GM23338 (cell line): ENCODE data around the gene NPAS4. TPM values are rescaled to one million over a fixed set of nuclear protein-coding genes. Genes with fewer than 3 reads are reported as not detected.

Experiments
- ATAC-seq: fragments of 200-7000 bp; cut with Tn5 transposase; 3 replicates; pipeline ENCODE4 v1.9.1; 2020
- DNase-seq: peaks from one replicate; pipeline ENCODE4 v3.0.0-alpha.2; 2015; ENCODE audit warnings: low spot score
- H2AFZ ChIP-seq: fragments of 200-600 bp; sonication (generic); 2 replicates; pipeline ENCODE4 v1.8.0; 2016; ENCODE audit warnings: antibody characterized with exemption, mild to moderate bottlenecking, moderate library complexity
- H3F3A ChIP-seq: fragments of 200-600 bp; sonication (generic); replicated peaks from 2 replicates; pipeline ENCODE4 v1.8.0; 2017; ENCODE audit warnings: antibody characterized with exemption, mixed run types, low read depth
- H3K27ac ChIP-seq: fragments of 200-600 bp; sonication (generic); 2 replicates; pipeline ENCODE4 v1.6.1; 2016; ENCODE audit warnings: low read depth
- H3K27me3 ChIP-seq: fragments of 200-600 bp; sonication (generic); 2 replicates; pipeline ENCODE4 v1.8.0; 2016; ENCODE audit warnings: mild to moderate bottlenecking, mixed run types, moderate library complexity; ENCODE audit not compliant: insufficient read depth
- H3K36me3 ChIP-seq: fragments of 200-600 bp; sonication (generic); 2 replicates; pipeline ENCODE4 v1.8.0; 2016; ENCODE audit warnings: mild to moderate bottlenecking; ENCODE audit not compliant: insufficient read depth
- H3K4me1 ChIP-seq: fragments of 200-600 bp; sonication (generic); 2 replicates; pipeline ENCODE4 v1.8.0; 2016; ENCODE audit warnings: mild to moderate bottlenecking, moderate library complexity; ENCODE audit not compliant: insufficient read depth
- H3K4me2 ChIP-seq: fragments of 200-600 bp; sonication (generic); 2 replicates; pipeline ENCODE4 v1.7.1; 2017; ENCODE audit warnings: mixed run types
- H3K4me3 ChIP-seq: fragments of 200-600 bp; sonication (generic); 2 replicates; pipeline ENCODE4 v1.6.1; 2016; ENCODE audit warnings: mixed run types
- H3K79me2 ChIP-seq: fragments of 200-600 bp; sonication (generic); replicated peaks from 2 replicates; pipeline ENCODE4 v1.8.0; 2017; ENCODE audit warnings: mild to moderate bottlenecking; ENCODE audit not compliant: insufficient read depth
- H3K9me2 ChIP-seq: fragments of 200-600 bp; sonication (generic); 2 replicates; pipeline ENCODE4 v1.8.0; 2017; ENCODE audit not compliant: insufficient read depth
- H4K20me1 ChIP-seq: fragments of 200-600 bp; sonication (generic); replicated peaks from 2 replicates; pipeline ENCODE4 v1.8.0; 2017; ENCODE audit warnings: mild to moderate bottlenecking; ENCODE audit not compliant: insufficient read depth
- H3K27ac Mint-ChIP-seq: 2 replicates; pipeline ENCODE4 v1.8.0; 2020; ENCODE audit warnings: inconsistent platforms, mild to moderate bottlenecking, moderate library complexity, mixed read lengths
- H3K27me3 Mint-ChIP-seq: 3 replicates; pipeline ENCODE4 v1.8.0; 2022; ENCODE audit warnings: low read depth, mild to moderate bottlenecking, moderate library complexity, mixed read lengths, inconsistent platforms; ENCODE audit not compliant: insufficient read depth, poor library complexity
- H3K36me3 Mint-ChIP-seq: 3 replicates; pipeline ENCODE4 v1.8.0; 2021; ENCODE audit warnings: low read depth, mild to moderate bottlenecking, inconsistent platforms, moderate library complexity, mixed read lengths
- H3K4me1 Mint-ChIP-seq: 3 replicates; pipeline ENCODE4 v1.8.0; 2020; ENCODE audit warnings: mild to moderate bottlenecking, inconsistent platforms, mixed read lengths
- H3K4me3 Mint-ChIP-seq: 3 replicates; pipeline ENCODE4 v1.8.0; 2021; ENCODE audit warnings: moderate library complexity, mild to moderate bottlenecking, inconsistent platforms, mixed read lengths
- H3K9me3 Mint-ChIP-seq: 3 replicates; pipeline ENCODE4 v1.8.0; 2020; ENCODE audit warnings: moderate library complexity, mild to moderate bottlenecking, inconsistent platforms, mixed read lengths
- CREB1 ChIP-seq: fragments of 250-450 bp; sonication (Bioruptor Pico); IDR thresholded peaks from 2 replicates; pipeline ENCODE4 v1.5.0; 2020; ENCODE audit warnings: low read depth, mild to moderate bottlenecking, moderate library complexity
- ETS1 ChIP-seq: IDR thresholded peaks from 2 replicates; pipeline ENCODE4 v1.6.1; 2016; ENCODE audit warnings: antibody characterized with exemption
- EZH2 ChIP-seq: fragments of 200-600 bp; sonication (generic); IDR thresholded peaks from one replicate; pipeline ENCODE4 v1.8.0; 2017; ENCODE audit warnings: antibody characterized with exemption, mild to moderate bottlenecking, low read depth; ENCODE audit not compliant: unreplicated experiment
- EZH2phosphoT487 ChIP-seq: fragments of 200-600 bp; sonication (generic); IDR thresholded peaks from one replicate; pipeline ENCODE4 v1.8.1; 2018; ENCODE audit warnings: antibody characterized with exemption; ENCODE audit not compliant: unreplicated experiment
- JUNB ChIP-seq: IDR thresholded peaks from one replicate; pipeline ENCODE4 v1.6.1; 2016; ENCODE audit warnings: antibody characterized with exemption; ENCODE audit not compliant: unreplicated experiment
- NANOG ChIP-seq: IDR thresholded peaks from 2 replicates; pipeline ENCODE4 v1.6.1; 2016; ENCODE audit warnings: antibody characterized with exemption, borderline replicate concordance
- POLR2AphosphoS5 ChIP-seq: IDR thresholded peaks from 2 replicates; pipeline ENCODE4 v1.6.1; 2016; ENCODE audit warnings: antibody characterized with exemption, low read depth
- STAT1 ChIP-seq: IDR thresholded peaks from one replicate; pipeline ENCODE4 v1.6.1; 2016; ENCODE audit warnings: antibody characterized with exemption; ENCODE audit not compliant: unreplicated experiment
- ZNF114 ChIP-seq: fragments of 250-450 bp; sonication (Bioruptor Pico); IDR thresholded peaks from 2 replicates; pipeline ENCODE4 v1.5.0; 2020; ENCODE audit warnings: mild to moderate bottlenecking, moderate library complexity
- ZNF331 ChIP-seq: fragments of 250-450 bp; sonication (Bioruptor Pico); IDR thresholded peaks from 2 replicates; pipeline ENCODE4 v1.5.0; 2020; ENCODE audit warnings: low read depth, mild to moderate bottlenecking, moderate library complexity
- polyA plus RNA-seq: library from polyadenylated mRNA; unstranded; fragments of >200 nt; fragmentation: Nextera tagmentation; extraction: Ambion mirVana; gene quantifications from 2 replicates; pipeline ENCODE4 v1.2.1, GENCODE V29; 2016
- total RNA-seq: library from RNA; depleted of rRNA; stranded (reverse); fragments of >200 nt; shearing (Covaris generic); gene quantifications from 2 replicates; pipeline ENCODE4 v1.2.3, GENCODE V29; 2014
- TF ChIP-seq, protein P1 (sequence below), 2 experiments: fragments of 200-600 bp in 1 of 2; sonication (generic) in 1 of 2; conservative IDR thresholded peaks; 2 replicates each; pipeline versions ENCODE4 v1.5.1 to v1.6.1; 2016 to 2017; ENCODE audit warnings: antibody characterized with exemption in 2 of 2, low read depth in 2 of 2, mild to moderate bottlenecking in 2 of 2, moderate library complexity in 1 of 2
- TF ChIP-seq, protein P2 (sequence below): fragments of 250-450 bp; sonication (Bioruptor Pico); IDR thresholded peaks from 2 replicates; pipeline ENCODE4 v1.5.0; 2020; ENCODE audit warnings: mild to moderate bottlenecking, moderate library complexity
- TF ChIP-seq, protein P3 (sequence below): IDR thresholded peaks from one replicate; pipeline ENCODE4 v1.6.1; 2018; ENCODE audit warnings: antibody characterized with exemption; ENCODE audit not compliant: unreplicated experiment

NPAS4 gene
- total and polyA plus RNA-seq, 2 experiments from 2014 or later = 0.71 to 0.97 TPM

- peak overlapping the region; percentile 86 for H3K4me2 ChIP-seq
- no peaks in the 10 kb centered on the region for H3K79me2 ChIP-seq
These were observed 44.1 kb downstream of the NPAS4 start for GRCh38 chr11:66464916-66465315.

More at GRCh38 chr11:66464916-66465315, 44.1 kb downstream of the NPAS4 start:
- Mint-ChIP-seq H3K27ac (no peak overlapping the region), H3K36me3 (peaks cover 25% of the 10 kb centered on the region), H3K4me3 (peak overlapping the region; percentile 91), H3K27me3 (peaks cover 8% of the 10 kb centered on the region), H3K4me1 (peaks cover 31% of the 10 kb centered on the region), H3K9me3 (peaks cover 31% of the 10 kb centered on the region)
- Histone ChIP-seq H3K27ac (no peak overlapping the region), H2AFZ (peak overlapping the region; percentile 75), H3K4me1 (peaks cover 31% of the 10 kb centered on the region), H4K20me1 (no peaks in the 10 kb centered on the region; the same call in none of the 2 replicates), H3K9me2 (no peaks in the 10 kb centered on the region), H3F3A (peaks cover 10% of the 10 kb centered on the region; the same call in 1 of the 2 replicates), H3K36me3 (no peaks in the 10 kb centered on the region), H3K4me3 (peak overlapping the region; percentile 81; the same call in 1 of the 2 replicates), H3K27me3 (no peaks in the 10 kb centered on the region)
- no peak for ATAC-seq
- DNase-seq = no peak
- no peak for TF ChIP-seq POLR2AphosphoS5
- TF ChIP-seq JUNB = no peak
- no peak for TF ChIP-seq ETS1
- TF ChIP-seq STAT1 = no peak
- TF ChIP-seq, protein P1, sequence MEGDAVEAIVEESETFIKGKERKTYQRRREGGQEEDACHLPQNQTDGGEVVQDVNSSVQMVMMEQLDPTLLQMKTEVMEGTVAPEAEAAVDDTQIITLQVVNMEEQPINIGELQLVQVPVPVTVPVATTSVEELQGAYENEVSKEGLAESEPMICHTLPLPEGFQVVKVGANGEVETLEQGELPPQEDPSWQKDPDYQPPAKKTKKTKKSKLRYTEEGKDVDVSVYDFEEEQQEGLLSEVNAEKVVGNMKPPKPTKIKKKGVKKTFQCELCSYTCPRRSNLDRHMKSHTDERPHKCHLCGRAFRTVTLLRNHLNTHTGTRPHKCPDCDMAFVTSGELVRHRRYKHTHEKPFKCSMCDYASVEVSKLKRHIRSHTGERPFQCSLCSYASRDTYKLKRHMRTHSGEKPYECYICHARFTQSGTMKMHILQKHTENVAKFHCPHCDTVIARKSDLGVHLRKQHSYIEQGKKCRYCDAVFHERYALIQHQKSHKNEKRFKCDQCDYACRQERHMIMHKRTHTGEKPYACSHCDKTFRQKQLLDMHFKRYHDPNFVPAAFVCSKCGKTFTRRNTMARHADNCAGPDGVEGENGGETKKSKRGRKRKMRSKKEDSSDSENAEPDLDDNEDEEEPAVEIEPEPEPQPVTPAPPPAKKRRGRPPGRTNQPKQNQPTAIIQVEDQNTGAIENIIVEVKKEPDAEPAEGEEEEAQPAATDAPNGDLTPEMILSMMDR (conservative IDR thresholded peaks at IDR 0.05; ENCODE audit: low read depth in 2 of 2) = no peak
- TF ChIP-seq ZNF114 (CRISPR knock-in tag) = no peak
- no peak for TF ChIP-seq NANOG
- no peak for TF ChIP-seq CREB1 (CRISPR knock-in tag)
- TF ChIP-seq, protein P2, sequence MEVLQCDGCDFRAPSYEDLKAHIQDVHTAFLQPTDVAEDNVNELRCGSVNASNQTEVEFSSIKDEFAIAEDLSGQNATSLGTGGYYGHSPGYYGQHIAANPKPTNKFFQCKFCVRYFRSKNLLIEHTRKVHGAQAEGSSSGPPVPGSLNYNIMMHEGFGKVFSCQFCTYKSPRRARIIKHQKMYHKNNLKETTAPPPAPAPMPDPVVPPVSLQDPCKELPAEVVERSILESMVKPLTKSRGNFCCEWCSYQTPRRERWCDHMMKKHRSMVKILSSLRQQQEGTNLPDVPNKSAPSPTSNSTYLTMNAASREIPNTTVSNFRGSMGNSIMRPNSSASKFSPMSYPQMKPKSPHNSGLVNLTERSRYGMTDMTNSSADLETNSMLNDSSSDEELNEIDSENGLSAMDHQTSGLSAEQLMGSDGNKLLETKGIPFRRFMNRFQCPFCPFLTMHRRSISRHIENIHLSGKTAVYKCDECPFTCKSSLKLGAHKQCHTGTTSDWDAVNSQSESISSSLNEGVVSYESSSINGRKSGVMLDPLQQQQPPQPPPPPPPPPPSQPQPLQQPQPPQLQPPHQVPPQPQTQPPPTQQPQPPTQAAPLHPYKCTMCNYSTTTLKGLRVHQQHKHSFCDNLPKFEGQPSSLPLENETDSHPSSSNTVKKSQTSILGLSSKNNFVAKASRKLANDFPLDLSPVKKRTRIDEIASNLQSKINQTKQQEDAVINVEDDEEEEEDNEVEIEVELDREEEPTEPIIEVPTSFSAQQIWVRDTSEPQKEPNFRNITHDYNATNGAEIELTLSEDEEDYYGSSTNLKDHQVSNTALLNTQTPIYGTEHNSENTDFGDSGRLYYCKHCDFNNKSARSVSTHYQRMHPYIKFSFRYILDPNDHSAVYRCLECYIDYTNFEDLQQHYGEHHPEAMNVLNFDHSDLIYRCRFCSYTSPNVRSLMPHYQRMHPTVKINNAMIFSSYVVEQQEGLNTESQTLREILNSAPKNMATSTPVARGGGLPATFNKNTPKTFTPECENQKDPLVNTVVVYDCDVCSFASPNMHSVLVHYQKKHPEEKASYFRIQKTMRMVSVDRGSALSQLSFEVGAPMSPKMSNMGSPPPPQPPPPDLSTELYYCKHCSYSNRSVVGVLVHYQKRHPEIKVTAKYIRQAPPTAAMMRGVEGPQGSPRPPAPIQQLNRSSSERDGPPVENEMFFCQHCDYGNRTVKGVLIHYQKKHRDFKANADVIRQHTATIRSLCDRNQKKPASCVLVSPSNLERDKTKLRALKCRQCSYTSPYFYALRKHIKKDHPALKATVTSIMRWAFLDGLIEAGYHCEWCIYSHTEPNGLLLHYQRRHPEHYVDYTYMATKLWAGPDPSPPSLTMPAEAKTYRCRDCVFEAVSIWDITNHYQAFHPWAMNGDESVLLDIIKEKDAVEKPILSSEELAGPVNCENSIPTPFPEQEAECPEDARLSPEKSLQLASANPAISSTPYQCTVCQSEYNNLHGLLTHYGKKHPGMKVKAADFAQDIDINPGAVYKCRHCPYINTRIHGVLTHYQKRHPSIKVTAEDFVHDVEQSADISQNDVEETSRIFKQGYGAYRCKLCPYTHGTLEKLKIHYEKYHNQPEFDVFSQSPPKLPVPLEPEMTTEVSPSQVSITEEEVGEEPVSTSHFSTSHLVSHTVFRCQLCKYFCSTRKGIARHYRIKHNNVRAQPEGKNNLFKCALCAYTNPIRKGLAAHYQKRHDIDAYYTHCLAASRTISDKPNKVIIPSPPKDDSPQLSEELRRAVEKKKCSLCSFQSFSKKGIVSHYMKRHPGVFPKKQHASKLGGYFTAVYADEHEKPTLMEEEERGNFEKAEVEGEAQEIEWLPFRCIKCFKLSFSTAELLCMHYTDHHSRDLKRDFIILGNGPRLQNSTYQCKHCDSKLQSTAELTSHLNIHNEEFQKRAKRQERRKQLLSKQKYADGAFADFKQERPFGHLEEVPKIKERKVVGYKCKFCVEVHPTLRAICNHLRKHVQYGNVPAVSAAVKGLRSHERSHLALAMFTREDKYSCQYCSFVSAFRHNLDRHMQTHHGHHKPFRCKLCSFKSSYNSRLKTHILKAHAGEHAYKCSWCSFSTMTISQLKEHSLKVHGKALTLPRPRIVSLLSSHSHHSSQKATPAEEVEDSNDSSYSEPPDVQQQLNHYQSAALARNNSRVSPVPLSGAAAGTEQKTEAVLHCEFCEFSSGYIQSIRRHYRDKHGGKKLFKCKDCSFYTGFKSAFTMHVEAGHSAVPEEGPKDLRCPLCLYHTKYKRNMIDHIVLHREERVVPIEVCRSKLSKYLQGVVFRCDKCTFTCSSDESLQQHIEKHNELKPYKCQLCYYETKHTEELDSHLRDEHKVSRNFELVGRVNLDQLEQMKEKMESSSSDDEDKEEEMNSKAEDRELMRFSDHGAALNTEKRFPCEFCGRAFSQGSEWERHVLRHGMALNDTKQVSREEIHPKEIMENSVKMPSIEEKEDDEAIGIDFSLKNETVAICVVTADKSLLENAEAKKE (CRISPR knock-in tag) = no peak
- no peak for TF ChIP-seq ZNF331
- no peak for TF ChIP-seq EZH2
- TF ChIP-seq EZH2phosphoT487 = no peak
- TF ChIP-seq, protein P3, sequence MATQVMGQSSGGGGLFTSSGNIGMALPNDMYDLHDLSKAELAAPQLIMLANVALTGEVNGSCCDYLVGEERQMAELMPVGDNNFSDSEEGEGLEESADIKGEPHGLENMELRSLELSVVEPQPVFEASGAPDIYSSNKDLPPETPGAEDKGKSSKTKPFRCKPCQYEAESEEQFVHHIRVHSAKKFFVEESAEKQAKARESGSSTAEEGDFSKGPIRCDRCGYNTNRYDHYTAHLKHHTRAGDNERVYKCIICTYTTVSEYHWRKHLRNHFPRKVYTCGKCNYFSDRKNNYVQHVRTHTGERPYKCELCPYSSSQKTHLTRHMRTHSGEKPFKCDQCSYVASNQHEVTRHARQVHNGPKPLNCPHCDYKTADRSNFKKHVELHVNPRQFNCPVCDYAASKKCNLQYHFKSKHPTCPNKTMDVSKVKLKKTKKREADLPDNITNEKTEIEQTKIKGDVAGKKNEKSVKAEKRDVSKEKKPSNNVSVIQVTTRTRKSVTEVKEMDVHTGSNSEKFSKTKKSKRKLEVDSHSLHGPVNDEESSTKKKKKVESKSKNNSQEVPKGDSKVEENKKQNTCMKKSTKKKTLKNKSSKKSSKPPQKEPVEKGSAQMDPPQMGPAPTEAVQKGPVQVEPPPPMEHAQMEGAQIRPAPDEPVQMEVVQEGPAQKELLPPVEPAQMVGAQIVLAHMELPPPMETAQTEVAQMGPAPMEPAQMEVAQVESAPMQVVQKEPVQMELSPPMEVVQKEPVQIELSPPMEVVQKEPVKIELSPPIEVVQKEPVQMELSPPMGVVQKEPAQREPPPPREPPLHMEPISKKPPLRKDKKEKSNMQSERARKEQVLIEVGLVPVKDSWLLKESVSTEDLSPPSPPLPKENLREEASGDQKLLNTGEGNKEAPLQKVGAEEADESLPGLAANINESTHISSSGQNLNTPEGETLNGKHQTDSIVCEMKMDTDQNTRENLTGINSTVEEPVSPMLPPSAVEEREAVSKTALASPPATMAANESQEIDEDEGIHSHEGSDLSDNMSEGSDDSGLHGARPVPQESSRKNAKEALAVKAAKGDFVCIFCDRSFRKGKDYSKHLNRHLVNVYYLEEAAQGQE = no peak
